Activated T-cell treated with anti-CD3 and anti-CD28 coated beads for 4 hours (primary cell): ENCODE results near the gene ACSM3.

Experiments
- DNase-seq: peaks from one replicate; pipeline ENCODE4 v3.0.0-alpha.2; 2020

The ACSM3 gene

DNA sequence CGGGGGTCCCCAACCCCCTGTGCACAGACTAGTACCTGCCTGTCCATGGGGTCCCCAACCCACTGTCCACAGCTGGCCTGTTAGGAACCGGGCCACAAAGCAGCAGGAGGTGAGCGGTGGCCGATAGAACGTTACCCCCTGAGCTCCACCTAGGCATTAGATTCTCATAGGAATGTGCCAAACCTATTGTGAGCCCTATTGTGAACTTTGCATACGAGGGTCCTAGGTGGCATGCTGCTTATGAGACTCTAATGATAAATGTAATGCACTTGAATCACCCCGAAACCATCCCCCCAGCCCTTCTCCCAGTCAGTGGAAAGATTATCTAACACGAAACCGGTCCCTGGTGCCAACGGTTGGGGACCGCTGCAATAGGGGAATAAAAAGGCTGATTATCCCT, 44.0 kb downstream of the ACSM3 start:
- DNase-seq: no peak

DNA sequence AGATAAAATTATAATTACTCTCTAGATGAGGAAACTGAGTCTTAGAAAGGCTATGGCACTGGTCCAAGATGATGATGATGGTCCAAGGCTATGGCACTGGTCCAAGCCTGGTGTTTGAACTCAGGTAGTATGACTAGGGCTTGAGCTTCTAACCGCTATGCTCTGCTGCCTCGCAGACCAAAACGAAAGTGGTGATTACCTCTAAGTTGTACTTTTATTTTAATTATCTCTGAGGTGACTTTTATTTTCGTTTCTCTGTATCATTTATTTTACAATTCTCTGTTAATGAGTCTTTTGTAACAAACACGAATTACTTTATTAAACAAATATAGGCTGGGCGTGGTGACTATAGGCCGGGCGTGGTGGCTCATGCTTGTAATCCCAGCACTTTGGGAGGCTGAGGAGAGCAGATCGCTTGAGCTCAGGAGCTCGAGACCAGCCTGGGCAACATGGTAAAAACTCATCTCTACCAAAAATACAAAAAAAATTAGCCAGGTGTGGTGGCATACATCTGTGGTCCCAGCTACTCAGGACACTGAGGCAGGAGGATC, 48.1 kb downstream of the ACSM3 start:
- DNase-seq: no peak

DNA sequence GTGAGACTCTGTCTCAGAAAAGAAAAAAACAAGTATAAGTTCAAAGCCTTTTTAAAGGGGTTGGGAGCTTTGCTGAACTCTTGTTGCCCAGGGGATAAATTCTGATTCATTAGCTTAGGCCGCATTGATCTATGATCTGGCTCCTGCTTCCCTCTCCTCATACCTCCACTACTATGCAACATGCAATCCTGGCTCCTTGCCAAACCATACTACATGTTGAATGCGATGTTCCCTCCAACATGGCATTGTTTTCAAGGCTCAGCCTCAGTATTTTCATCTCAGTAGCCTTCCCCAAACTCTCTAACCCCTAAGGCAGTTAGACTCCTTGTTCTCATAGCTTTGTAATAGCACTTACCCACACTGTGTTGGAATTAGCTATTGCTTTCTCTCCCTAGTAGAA, 48.7 kb downstream of the ACSM3 start:
- no peak for DNase-seq

DNA sequence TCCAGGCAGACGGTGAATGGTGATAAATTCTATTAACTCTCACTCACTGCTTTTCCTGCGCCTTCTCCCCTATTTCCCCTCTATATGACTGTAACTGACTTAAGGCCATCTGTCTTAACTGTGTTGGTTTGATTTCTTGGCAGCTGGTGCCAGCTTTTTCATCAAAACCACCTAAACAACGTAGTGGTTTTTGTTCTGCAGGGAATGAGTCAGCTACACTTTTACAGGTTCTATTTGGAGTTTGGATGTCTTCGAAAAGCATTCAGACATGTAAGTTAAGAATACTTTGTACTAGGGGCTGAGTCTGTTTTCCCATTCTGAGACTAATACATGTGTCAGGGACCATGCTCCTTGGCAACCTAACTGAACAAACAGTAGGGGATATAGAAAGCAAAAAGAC, 51.0 kb downstream of the ACSM3 start:
- DNase-seq: no peak

DNA sequence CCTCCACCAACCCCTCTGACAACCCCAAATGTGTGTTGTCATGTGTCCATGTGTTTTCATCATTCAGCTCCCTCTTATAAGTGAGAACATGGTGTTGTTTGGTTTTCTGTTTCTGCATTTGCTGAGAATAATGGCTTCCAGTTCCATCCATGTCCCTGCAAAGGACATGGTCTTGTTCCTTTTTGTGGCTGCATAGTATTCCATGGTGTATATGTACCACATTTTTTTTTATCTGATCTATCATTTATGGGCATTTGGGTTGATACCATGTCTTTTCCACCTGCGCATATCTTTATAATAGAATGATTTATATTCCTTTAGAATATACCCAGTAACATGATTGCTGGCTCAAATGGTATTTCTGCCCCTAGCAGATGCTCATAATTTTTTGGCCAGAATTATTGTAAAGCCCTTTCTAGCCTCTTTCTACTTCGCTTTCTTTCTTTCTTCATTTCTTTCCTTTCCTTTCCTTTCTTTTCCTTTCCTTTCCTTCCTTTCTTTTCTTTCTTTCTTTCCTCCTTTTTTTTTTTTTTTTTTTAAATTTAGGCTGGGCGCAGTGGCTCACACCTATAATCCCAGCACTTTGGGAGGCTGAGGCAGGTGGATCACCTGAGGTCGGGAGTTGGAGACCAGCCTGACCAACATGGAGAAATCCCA, 55.2 kb downstream of the ACSM3 start:
- no peak for DNase-seq

DNA sequence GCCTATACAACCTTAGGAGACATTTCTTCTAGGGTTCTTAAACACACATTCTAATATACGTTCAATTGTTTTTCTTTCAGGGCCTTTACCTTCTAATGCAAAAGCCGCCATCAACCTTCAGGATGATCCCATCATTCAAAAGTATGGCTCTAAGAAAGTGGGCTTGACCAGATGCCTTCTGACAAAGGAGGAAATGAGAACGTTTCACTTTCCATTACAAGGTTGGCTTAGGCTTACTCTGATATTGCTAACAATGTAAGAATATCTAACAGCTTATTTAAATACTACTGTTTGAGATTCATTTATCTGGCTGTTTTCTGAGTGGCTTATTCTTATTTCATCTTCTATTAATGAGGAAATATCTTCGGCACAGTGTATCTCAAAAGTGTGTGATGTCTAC, 57.9 kb downstream of the ACSM3 start:
- no peak for DNase-seq

DNA sequence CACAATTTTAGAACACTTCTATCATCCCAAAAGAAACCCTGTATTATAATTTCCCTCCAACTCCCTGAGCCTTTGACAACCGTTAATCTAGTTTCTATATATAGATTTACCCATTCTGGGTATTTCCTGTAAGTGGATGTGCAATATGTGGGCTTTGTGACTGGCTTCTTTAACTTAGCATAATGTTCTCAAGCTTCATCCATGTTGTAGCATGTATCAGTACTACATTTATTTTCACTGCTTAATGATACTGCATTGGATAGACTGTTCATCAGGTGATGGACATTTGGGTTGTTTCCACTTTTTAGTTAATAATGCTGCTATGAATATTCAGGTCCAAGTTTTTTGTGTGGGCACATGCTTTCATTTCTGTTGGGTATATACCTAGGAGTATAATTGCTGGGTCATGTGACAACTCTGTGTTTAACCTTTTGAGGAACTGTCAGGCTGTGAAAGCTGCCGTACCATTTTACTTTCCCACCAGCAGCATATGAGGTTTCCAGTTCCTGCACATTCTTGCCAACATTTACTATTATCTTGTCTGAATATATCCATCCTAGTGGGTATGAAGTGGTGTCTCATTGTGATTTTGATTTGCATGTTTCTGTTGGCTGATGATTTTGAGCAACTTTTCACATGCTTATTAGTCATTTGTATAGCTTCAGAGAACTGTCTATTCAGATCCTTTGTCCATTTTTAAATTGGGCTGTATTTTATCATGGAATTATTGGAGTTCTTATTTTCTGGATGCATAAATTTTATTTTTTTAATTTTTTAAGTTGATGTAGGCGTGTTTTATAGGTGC, 58.9 kb downstream of the ACSM3 start:
- DNase-seq: no peak

DNA sequence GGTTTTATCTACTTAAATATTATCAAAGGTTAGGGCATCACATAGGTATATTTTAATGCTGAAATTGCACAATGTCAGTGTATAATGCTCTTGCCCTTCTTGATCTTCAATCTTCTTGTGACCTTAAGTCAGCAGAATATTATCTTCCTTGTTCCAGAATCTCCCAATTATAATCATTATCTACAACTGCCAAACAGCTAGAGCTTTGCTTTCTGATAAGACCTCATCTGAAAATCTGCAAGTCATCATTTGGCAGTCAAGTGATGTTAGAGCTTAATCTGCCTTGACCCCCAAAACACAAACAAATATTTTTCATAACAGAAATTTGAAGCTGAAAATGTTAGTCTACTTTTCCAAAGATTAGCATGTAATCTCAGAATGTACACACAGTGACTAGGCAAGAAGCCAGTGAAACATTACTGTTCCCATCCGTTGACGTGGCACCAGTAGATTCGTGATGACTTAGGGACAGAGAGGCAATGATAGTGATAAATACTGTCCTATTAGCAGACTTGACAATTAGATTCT, 62.3 kb downstream of the ACSM3 start:
- no peak for DNase-seq

DNA sequence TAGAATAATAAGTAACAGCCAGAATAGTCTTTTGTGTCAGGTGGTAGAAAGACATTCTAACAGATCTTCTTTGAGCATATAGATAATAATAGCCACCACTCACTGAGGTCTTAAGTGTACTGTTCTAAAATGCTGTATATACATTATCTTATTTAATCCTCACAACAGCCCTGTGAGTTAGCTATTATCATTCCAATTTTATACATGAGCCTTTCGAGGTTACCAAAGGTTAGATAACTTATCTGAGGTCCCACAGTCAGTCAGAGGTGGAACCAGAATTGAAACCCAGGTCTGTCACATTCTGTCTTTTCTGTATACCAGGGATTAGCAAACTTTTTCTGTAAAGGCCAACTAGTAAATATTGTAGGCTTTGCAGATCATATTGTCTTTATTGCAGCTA, 65.7 kb downstream of the ACSM3 start:
- DNase-seq: no peak

DNA sequence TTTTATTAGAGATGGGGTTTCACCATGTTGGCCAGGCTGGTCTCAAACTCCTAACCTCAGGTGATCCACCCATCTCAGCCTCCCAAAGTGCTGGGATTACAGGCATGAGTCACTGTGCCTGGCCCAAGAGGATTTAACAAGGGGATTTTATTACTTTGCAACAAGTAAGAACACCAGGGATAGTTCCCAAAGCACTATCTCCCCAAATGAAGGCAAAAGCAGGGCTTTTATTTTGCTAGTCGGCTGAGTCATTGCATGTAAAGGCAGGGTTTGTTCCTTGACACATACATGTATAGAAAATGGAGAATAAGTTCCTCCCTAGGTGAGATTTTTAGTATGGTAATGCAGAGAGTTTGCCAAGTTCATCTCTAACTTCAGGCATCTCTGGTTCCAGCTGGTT, 66.6 kb downstream of the ACSM3 start:
- DNase-seq: no peak

DNA sequence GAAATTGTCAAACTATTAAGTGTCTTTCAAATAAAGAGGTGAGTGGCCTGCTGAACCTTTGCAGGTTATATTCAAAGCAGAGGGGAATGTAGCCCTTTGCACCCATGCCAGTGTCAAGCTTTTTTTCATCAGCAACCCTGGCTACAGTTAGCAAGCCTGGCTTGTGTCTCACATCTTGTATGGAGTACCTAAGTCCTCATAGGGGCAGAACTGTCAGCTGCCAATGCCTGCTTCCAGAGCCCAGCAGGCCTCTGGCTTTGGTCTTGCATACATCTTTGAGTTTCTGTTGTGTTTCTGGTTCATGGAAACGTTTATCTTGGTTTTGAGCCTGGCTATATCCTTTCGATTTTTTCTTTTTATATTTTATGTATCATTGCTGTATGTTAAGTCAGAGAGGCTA, 69.3 kb downstream of the ACSM3 start:
- no peak for DNase-seq

DNA sequence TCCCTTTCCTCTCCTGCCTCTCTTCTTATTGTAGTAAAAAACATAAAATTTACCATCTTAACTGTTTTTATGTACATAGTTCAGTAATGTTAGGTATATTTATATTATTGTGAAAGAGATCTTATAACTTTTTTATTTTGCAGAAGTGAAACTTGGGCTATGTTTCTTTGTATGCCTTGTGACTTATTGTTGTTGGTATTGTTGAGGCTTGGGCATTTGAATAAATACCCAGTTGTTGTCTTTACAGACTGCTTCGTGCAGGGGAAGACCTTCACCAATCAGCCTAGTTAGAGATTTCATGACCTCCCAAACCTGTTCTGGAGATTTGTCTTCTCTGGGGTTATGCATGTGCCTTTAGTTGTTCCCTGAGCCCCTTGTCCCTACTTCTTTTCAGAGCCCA, 74.4 kb downstream of the ACSM3 start:
- DNase-seq: no peak

DNA sequence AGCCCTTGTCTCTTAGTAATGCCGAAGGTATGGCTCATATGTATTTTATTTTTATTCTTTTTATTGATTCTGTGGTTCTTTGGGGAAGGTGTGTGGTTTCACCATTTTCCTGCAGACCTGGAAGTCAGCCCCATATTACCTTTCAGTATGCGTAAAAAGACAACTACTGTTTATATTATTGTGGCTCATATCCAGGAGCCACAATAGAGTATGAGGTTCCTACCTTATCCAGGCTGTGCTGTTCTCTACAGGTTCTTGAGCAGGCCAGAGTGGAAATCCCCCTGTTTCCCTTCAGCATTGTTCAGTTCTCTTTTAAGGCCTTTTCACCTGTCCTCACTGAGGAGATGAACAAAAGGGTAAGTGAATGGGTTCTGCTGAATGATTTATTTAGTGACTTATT, 75.7 kb downstream of the ACSM3 start:
- DNase-seq: no peak

DNA sequence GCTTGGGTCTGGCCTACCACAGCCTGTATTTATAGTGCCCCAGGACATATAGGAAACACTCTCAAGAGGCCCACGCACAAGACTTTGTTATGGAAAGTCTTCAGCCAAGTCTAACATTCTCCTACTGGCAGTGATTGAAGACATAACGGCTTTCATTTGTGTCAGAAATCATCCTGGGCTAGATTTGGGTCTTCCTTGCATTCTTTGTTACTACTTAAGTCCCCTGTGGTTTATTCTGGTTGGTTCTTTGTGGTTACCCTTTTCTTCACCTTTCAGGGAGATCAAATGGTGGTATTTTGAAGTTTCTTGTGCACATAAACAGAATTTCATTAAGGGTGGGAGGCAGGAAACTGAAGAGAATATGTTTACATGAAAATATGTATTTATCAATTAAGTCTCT, 80.2 kb downstream of the ACSM3 start:
- no peak for DNase-seq

DNA sequence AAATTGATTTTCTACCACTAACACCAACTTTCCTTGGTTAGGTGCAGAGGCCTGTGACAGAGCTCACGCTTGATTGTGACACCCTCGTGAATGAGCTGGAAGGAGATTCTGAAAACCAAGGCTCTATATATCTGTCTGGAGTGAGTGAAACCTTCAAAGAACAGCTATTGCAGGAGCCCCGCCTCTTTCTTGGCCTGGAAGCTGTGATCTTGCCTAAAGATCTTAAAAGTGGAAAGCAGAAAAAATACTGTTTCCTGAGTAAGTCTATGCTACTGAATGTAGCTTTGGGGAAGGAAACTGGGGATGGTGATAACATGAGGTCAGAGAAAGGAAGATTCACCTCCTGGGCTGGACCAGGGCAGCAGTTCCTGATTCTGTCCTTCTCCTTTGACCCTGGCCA, 80.8 kb downstream of the ACSM3 start:
- DNase-seq: no peak

DNA sequence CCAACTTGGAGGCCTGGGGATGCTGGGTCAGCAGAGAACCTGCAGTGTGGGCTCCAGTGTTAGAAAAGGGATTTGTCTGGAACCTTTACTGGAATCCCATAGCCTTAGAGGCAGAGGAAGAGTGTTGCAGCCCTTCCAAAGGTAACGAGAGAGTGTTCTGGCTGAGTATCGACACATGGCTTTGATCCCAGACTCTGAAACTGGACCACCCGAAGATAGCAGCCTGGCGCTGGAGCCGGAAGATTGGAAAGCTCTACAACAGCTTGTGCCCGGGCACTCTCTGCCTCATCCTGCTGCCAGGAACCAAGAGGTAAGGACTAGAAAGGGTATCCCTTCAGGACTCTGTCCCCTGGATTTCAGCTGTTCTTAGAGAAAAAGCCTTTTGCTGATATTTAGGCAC, 82.2 kb downstream of the ACSM3 start:
- DNase-seq: no peak

DNA sequence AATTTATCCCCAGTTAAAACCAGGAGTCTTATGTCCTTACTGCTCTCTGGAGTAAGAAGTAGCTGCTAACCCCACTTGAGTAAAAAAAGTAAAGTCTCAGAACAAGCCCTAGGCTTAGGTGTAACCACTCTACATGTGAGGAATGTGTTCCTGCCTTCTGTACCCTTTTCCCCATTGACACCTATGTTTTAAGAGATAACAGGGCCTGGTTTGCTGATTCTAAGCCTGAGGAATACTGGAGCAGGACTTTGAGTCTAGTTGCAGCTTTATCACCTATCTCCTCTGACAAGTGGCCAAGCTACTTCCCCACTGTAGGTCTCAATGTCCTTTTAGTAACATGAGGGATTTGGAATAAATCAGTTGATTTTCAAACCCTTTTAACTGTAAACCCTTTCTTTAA, 82.7 kb downstream of the ACSM3 start:
- no peak for DNase-seq
